PC-3 (cell line): ENCODE results near the gene PRKN.

Source experiments
- EZH2 ChIP-seq: fragments of 300-600 bp; sonication (generic); IDR thresholded peaks from one replicate; pipeline ENCODE4 v1.6.1; 2017; ENCODE audit warnings: antibody characterized with exemption, mild to moderate bottlenecking, low read length; ENCODE audit not compliant: unreplicated experiment
- EZH2phosphoT487 ChIP-seq: fragments of 300-600 bp; sonication (generic); IDR thresholded peaks from 2 replicates; pipeline ENCODE4 v1.6.1; 2018; ENCODE audit warnings: mild to moderate bottlenecking, antibody characterized with exemption, low read length, borderline replicate concordance
- TF ChIP-seq, protein P1 (sequence below): fragments of 300-600 bp; sonication (generic); conservative IDR thresholded peaks from 2 replicates; pipeline ENCODE4 v1.5.1; 2017; ENCODE audit warnings: antibody characterized with exemption, low read depth, mild to moderate bottlenecking, low read length

DNA sequence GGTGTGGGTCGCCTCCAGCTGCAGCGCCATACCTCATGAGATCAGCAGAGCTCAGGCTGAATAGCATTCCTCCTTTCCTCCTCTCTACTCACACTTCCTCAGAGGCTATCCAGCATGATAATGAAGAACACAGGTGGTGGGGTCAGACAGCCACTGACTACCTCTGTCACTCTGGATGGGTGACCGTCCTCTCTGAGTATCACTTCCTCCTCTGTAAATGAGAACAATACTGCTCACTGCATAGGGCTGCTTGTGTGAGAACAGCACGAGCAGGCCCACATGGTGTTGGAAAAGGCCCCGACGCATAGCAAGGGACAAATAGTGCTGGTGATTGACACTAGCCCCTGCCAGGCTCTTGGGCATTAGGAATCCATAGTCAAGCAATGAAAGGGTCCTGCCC is 239.1 kb downstream of the PRKN start:
- TF ChIP-seq, protein P1, sequence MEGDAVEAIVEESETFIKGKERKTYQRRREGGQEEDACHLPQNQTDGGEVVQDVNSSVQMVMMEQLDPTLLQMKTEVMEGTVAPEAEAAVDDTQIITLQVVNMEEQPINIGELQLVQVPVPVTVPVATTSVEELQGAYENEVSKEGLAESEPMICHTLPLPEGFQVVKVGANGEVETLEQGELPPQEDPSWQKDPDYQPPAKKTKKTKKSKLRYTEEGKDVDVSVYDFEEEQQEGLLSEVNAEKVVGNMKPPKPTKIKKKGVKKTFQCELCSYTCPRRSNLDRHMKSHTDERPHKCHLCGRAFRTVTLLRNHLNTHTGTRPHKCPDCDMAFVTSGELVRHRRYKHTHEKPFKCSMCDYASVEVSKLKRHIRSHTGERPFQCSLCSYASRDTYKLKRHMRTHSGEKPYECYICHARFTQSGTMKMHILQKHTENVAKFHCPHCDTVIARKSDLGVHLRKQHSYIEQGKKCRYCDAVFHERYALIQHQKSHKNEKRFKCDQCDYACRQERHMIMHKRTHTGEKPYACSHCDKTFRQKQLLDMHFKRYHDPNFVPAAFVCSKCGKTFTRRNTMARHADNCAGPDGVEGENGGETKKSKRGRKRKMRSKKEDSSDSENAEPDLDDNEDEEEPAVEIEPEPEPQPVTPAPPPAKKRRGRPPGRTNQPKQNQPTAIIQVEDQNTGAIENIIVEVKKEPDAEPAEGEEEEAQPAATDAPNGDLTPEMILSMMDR, result no peak
- TF ChIP-seq EZH2phosphoT487 (no peak), EZH2 (no peak)
